NT2/D1 (cell line): ENCODE results near the gene PSEN2.
A peak's percentile ranks its signal among the peaks of the same experiment; 100 is the strongest.

Source experiments
- DNase-seq: peaks from one replicate; pipeline ENCODE4 v3.0.0-alpha.2; 2011; ENCODE audit warnings: low read depth, low spot score
- H3K27me3 ChIP-seq: 2 replicates; pipeline ENCODE4 v1.6.0; 2011; ENCODE audit warnings: mild to moderate bottlenecking; ENCODE audit not compliant: insufficient read length, insufficient read depth
- H3K36me3 ChIP-seq: 2 replicates; pipeline ENCODE4 v1.6.1; 2011; ENCODE audit warnings: mild to moderate bottlenecking, low read length, mixed read lengths; ENCODE audit not compliant: insufficient read depth, insufficient read length
- H3K4me1 ChIP-seq: 2 replicates; pipeline ENCODE4 v1.5.1; 2011; ENCODE audit not compliant: insufficient read depth, insufficient read length
- H3K4me3 ChIP-seq: 2 replicates; pipeline ENCODE4 v1.5.1; 2011; ENCODE audit warnings: low read depth; ENCODE audit not compliant: insufficient read length
- H3K9ac ChIP-seq: 2 replicates; pipeline ENCODE4 v1.6.0; 2011; ENCODE audit warnings: low read depth; ENCODE audit not compliant: insufficient read length
- H3K9me3 ChIP-seq: 2 replicates; pipeline ENCODE4 v1.5.1; 2011; ENCODE audit warnings: mild to moderate bottlenecking, low read length; ENCODE audit not compliant: insufficient read depth
- SUZ12 ChIP-seq: IDR thresholded peaks from 2 replicates; pipeline ENCODE4 v1.6.1; 2011; ENCODE audit not compliant: insufficient read length, insufficient read depth; ENCODE audit errors: extremely low read depth
- YY1 ChIP-seq: IDR thresholded peaks from 2 replicates; pipeline ENCODE4 v1.6.1; 2011; ENCODE audit not compliant: insufficient read length, insufficient read depth
- ZNF274 ChIP-seq: IDR thresholded peaks from 2 replicates; pipeline ENCODE4 v1.6.1; 2011; ENCODE audit warnings: mild to moderate bottlenecking, low read depth, low read length

Gene PSEN2

DNA sequence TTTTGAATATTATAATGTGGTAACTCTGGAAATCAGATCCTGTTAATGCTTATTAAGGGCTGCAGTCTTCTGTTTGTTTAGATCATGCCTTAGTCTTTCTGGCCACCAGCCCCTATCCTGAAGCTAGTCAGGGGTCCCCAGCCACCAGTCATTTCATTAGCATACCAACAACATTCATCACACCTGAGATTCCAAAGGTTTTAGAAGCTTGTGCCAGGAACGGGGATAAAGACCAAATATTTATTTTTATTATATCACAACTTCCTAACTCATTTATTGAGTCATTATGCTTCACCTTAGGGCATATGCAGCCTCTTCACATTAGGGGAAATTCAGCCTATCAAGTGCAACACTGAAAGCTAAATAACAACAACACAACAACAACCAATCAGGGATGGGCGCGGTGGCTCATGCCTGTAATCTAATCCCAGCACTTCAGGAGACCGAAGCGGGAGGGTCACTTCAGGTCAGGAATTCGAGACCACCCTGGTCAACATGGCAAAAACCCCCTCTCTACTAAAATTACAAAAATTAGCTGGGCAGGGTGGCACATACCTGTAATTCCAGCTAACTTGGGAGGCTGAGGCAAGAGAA lies 2.9 kb upstream of the PSEN2 start:
- Histone ChIP-seq H3K36me3 (peaks cover 7% of the 10 kb centered on the region), H3K27me3 (no peaks in the 10 kb centered on the region), H3K9ac (no peak overlapping the region), H3K9me3 (no peaks in the 10 kb centered on the region), H3K4me1 (peaks cover 8% of the 10 kb centered on the region), H3K4me3 (no peak overlapping the region)
- no peak for DNase-seq
- TF ChIP-seq SUZ12: no peak
- TF ChIP-seq YY1: no peak
- no peak for TF ChIP-seq ZNF274

DNA sequence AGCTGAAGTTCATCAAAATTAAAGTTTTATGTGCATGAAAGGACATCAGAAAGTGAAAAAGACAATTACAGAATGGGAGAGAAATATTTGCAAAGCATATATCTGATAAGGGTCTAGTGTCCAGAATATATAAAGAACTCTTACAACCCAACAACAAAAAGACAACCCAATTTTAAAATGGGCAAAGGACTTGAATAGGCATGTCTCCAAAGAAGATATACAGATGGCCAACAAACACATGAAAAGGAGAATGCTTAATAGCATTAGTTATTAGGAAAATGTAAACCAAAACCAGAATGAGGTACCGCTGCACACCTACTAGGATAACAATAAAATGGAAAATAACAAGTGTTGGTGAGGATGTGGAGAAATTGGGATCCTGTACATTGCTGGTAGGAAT lies 1.7 kb upstream of the PSEN2 start:
- H3K27me3 ChIP-seq: no peaks in the 10 kb centered on the region
- no peaks in the 10 kb centered on the region for H3K9me3 ChIP-seq
- TF ChIP-seq YY1 (no peak), SUZ12 (no peak), ZNF274 (no peak)
- H3K36me3 ChIP-seq: peaks cover 8% of the 10 kb centered on the region
- H3K4me1 ChIP-seq: peaks cover 8% of the 10 kb centered on the region
- no peak for DNase-seq
- no peak overlapping the region for H3K4me3 ChIP-seq
- H3K9ac ChIP-seq: no peak overlapping the region

DNA sequence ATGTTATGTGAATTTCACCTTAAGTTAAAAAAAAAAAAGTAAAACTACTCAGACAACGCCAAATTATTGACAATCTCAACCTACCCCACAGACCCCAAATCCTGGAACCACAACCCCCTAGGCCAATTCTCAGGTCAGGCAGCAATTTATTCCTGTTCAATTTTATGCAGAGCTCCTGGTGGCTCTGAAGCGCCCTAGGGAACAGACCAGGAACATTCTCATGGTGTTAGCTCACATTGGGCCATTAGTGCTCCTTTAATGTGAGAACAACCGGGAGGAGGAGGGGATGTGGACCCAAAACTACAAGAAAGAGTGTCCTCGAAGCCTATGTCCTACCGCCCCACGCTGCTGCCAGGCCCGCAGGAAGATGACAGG lies 403 bp upstream of the PSEN2 start:
- peak overlapping the region; percentile 87 for H3K9ac ChIP-seq

DNA sequence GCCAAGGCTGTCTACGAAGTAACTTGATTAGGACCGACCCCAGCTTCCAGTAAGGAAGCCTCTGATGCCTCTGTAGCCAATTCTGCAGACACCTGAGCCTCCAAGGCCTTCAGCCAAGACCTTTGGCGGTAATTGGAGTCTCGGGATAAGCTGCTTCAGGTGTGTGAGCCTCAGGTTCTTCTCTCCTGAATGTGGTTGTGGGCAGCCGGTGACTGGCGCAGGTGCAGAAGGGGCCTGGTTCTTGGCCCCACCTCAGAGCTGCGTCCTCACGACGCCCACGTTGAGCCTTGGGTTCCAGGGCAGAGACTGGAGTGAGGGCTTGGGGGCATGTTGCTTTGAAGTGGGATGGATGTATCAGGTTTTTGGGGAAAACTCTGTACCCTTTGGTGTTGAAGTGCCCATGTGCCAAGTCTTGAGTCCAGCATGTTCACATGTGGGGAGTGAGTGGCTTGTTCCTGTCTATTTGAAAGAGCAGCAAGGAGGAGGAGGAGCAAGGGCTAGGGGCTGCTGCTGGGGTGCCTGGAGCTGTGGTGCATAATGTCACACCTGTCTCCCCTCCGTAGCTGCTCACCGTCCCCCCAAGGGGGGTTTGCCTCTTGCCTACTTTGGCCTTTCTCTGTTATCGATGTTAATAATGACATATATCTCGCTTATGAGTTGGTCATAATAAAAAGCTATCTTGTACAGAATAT lies 1.4 kb downstream of the PSEN2 start:
- no peak for DNase-seq
- Histone ChIP-seq H3K9me3 (no peaks in the 10 kb centered on the region), H3K4me3 (peak overlapping the region; percentile 67), H3K27me3 (no peaks in the 10 kb centered on the region), H3K4me1 (peaks cover 11% of the 10 kb centered on the region), H3K36me3 (peaks cover 38% of the 10 kb centered on the region), H3K9ac (no peak overlapping the region)
- no peak for TF ChIP-seq ZNF274

More for the DNA sequence above, 403 bp upstream of the PSEN2 start:
- TF ChIP-seq YY1 (no peak), SUZ12 (no peak), ZNF274 (no peak)
- H3K36me3 ChIP-seq: peaks cover 20% of the 10 kb centered on the region
- H3K4me1 ChIP-seq: peaks cover 10% of the 10 kb centered on the region
- H3K4me3 ChIP-seq: peak overlapping the region; percentile 67
- no peaks in the 10 kb centered on the region for H3K27me3 ChIP-seq
- H3K9me3 ChIP-seq: no peaks in the 10 kb centered on the region
- DNase-seq: no peak

DNA sequence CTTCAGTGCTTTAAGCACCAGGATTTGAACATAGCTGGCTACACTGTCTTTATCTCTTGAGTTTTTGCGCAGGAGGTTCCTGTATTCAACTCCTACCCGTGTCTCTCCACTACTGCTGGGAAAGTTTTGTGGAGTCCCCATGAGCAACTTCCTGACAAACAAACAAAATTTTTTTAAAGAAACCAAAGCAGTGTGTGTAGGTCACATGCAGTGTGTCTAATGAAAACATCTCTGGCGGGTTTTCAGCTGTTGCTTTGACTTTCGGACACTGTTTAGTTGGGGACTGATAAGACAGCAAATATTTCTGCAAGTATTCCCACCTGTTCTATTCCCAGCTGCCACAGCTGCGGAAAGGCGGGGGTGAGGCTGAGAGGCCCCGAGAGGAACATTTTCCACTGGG lies 2.0 kb downstream of the PSEN2 start:
- DNase-seq: no peak
- Histone ChIP-seq H3K4me3 (no peak overlapping the region), H3K36me3 (peaks cover 44% of the 10 kb centered on the region), H3K9ac (no peak overlapping the region), H3K9me3 (no peaks in the 10 kb centered on the region), H3K4me1 (peaks cover 13% of the 10 kb centered on the region), H3K27me3 (no peaks in the 10 kb centered on the region)
- TF ChIP-seq SUZ12 (no peak), YY1 (no peak), ZNF274 (no peak)

DNA sequence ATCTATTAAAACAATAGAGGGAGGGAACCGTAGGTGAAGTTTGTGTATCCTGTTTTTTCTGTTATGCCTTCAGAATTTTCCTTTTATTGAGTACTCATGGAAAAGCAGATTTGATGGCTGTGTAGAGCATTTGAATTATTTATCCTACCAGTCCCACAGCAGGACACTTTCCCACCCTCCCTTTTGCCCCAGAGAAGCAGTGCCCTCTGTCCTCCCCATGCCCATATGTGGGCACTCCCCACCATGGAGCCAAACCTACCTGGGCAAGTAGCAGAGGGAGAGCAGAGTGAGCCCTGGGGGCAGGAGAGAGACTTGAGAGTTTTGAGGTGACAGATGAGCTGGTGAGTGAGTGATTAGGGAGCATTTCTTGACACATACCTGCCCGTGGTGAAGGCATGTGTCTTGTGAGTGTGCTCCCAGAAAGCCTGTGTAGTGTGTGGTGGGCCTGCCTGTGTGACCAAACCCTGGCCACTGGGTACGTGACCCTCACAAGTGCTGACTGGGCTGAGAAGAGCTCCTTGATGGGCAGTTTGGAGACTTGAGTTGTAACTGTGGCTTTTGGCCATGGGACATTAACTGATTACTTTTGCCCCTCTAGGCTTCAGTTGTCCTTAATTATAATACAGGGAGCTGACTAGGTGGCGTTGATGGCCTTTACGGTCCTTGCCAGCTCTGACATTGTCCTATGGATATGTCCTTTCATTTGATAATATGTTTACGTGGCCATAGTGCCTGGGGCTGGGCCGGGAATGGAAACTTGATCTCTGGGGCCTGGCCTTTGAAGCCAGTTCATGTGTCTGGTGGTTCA lies 3.6 kb downstream of the PSEN2 start:
- no peak overlapping the region for H3K4me3 ChIP-seq
- peaks cover 13% of the 10 kb centered on the region for H3K4me1 ChIP-seq
- H3K36me3 ChIP-seq: peaks cover 57% of the 10 kb centered on the region
- H3K9ac ChIP-seq: no peak overlapping the region
- TF ChIP-seq YY1: no peak
- TF ChIP-seq ZNF274: no peak
- TF ChIP-seq SUZ12: no peak
- DNase-seq: no peak
- no peaks in the 10 kb centered on the region for H3K27me3 ChIP-seq
- H3K9me3 ChIP-seq: no peaks in the 10 kb centered on the region
